ENCODE data around the gene ZNF622.

DNA sequence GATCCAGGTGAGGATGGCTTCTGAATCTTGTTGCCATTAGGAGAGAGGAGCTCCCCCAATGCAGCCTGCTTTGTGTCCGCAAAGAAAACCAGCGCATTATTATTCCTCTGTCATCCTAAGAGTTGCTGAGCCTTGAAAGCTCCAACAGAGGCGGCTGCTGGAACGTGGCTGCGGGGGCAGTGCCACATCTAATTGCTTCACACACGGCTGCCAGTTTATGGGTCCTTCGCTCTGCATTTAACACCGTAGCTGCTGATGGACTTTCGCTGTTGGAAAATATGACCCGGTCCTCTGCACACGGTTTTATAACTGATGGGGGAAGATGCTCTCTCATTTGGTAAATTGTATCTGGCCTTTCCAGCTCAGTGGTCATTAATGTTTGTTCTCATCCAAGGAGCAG is 38.0 kb downstream of the ZNF622 start:
- TF ChIP-seq POLR2A (IDR thresholded peaks at IDR 0.05; ENCODE audit: low read length) (no peak), GATA1 (IDR thresholded peaks at IDR 0.05; ENCODE audit: low read depth, low read length) (no peak)
